ENCODE results near the gene PHLDA1. TPM values are rescaled to one million over a fixed set of nuclear protein-coding genes. Genes with fewer than 3 reads are reported as not detected.

The PHLDA1 gene
- total and polyA plus RNA-seq, 2 of the 13 experiments (the other 11 are each of a cell fraction or from before 2014, with no cell fraction given), result 33.8 to 41.0 TPM

GRCh38 chr12:75995691-75996090 is 35.9 kb downstream of the PHLDA1 start:
- TF ChIP-seq ZNF343 (CRISPR knock-in tag; IDR thresholded peaks at IDR 0.05), result no peak
- no peak for TF ChIP-seq CBX2 (IDR thresholded peaks at IDR 0.05; ENCODE audit: low read depth, low read length)
- no peak for TF ChIP-seq CBX2 (CRISPR knock-in tag; IDR thresholded peaks at IDR 0.05; ENCODE audit: low read depth)
- TF ChIP-seq SUZ12 (IDR thresholded peaks at IDR 0.05; ENCODE audit: low read depth, low read length), result no peak
- no peak for TF ChIP-seq ZNF460 (CRISPR knock-in tag; IDR thresholded peaks at IDR 0.05; ENCODE audit: borderline replicate concordance)
- TF ChIP-seq PHF5A (CRISPR knock-in tag; IDR thresholded peaks at IDR 0.05; ENCODE audit: low read depth, unreplicated experiment), result no peak
- TF ChIP-seq ZFP90 (CRISPR knock-in tag; IDR thresholded peaks at IDR 0.05; ENCODE audit: borderline replicate concordance), result no peak
- no peak for TF ChIP-seq REST (IDR thresholded peaks at IDR 0.05; ENCODE audit: borderline replicate concordance in 1 of 2, low read depth in 1 of 2, low read length in 2 of 2)
- no peak for TF ChIP-seq NR2F1 (CRISPR knock-in tag; IDR thresholded peaks at IDR 0.05)
- TF ChIP-seq TEF (CRISPR knock-in tag; IDR thresholded peaks at IDR 0.05), result no peak
- no peak overlapping the region for H3K27ac ChIP-seq (ENCODE audit: extremely low read length, insufficient read depth, low read length)
- H4K20me1 ChIP-seq (ENCODE audit: insufficient read depth, low read length), result no peaks in the 10 kb centered on the region
- no peaks in the 10 kb centered on the region for H3K27me3 ChIP-seq (ENCODE audit: control insufficient read depth in 1 of 2, insufficient read depth in 2 of 2, low read length in 2 of 2)
- intact Hi-C loops (cut with micrococcal nuclease; ENCODE audit: unreplicated experiment) (no loop called here), in situ Hi-C loops (cut with HindIII; ENCODE audit: extremely low pct_ligation_motif_present, low pct_unique_long_range_greater_than_20kb) (no loop called here)
- no peak for FAIRE-seq
- H3K79me2 ChIP-seq (ENCODE audit: insufficient read depth, low read length), result no peaks in the 10 kb centered on the region
- no peaks in the 10 kb centered on the region for H3K36me3 ChIP-seq (replicated peaks in 1 of 2; ENCODE audit: control insufficient read depth in 1 of 2, insufficient read depth in 2 of 2, low read length in 2 of 2)
- no peak overlapping the region for H3K4me2 ChIP-seq (ENCODE audit: low read depth, low read length)
- DNase-seq (ENCODE audit: low spot score), result no peak
- ChIA-PET POLR2A (interaction anchor here (0.7 to 1.8 kb wide), 3 partner anchors 31 to 234 kb away, joined by 3 to 9 read pairs (median 3); partner anchors contain the start of gene PHLDA1), CTCF (ENCODE audit: low intra/inter-chr PET ratio, low total read pairs) (no interaction called here)
- BruUV-seq (replicated peaks), result no TSS peak
- H3K4me3 ChIP-seq (replicated peaks in 1 of 3; ENCODE audit: insufficient read depth in 1 of 3, low read depth in 2 of 3, low read length in 3 of 3), result no peak overlapping the region
- no peak overlapping the region for H2AFZ ChIP-seq (ENCODE audit: low read length)
- peaks cover 30% of the 10 kb centered on the region for H3K4me1 ChIP-seq (ENCODE audit: insufficient read depth, low read length)
- H3K9ac ChIP-seq (ENCODE audit: insufficient read depth, low read depth, low read length), result no peak overlapping the region
- H3K9me3 ChIP-seq (ENCODE audit: low read length), result no peaks in the 10 kb centered on the region
- ATAC-seq, result no peak
